Naive thymus-derived CD8-positive, alpha-beta T cell (primary cell): Measurements from ENCODE around the gene BCAR3. TPM values are rescaled to one million over a fixed set of nuclear protein-coding genes. Genes with fewer than 3 reads are reported as not detected.
"Not testable (repeated sequence)": the region's sequence is repeated elsewhere in the genome, so short reads cannot be mapped to it uniquely, and the experiment has no call there.

Experiments used
- ATAC-seq, 2 donors: fragments of 150-1000 bp; cut with Tn5 transposase in 1 of 2; sonication (Bioruptor Pico), chemical (Tn5 transposase) in 1 of 2; 1 replicate in 1 of 2; 2 replicates in 1 of 2; pipeline ENCODE4 v1.10.0; 2021; ENCODE audit warnings: mild to moderate bottlenecking in 2 of 2, moderate library complexity in 2 of 2
- POLR2A ChIA-PET: fragments of 350-600 bp; sonication (Branson Sonifier 250); formaldehyde crosslinking; loops from one replicate; lab custom pipeline; 2021; ENCODE audit warnings: antibody characterized with exemption; lab: Charles Lee
- DNase-seq, 10 donors: peaks; one replicate each; pipeline versions ENCODE4 v3.0.0 to v3.0.0-alpha.2; 2020 to 2022
- H3K27ac Mint-ChIP-seq, 10 donors: one replicate each; pipeline ENCODE4 v1.8.0; 2020 to 2022; ENCODE audit warnings: mild to moderate bottlenecking in 10 of 10, mixed read lengths in 10 of 10, moderate library complexity in 4 of 10, inconsistent platforms in 1 of 10
- H3K27me3 Mint-ChIP-seq, 5 donors: one replicate each; pipeline ENCODE4 v1.8.0; 2021 to 2022; ENCODE audit warnings: mixed read lengths in 5 of 5
- H3K36me3 Mint-ChIP-seq, 3 donors: one replicate each; pipeline ENCODE4 v1.8.0; 2020 to 2022; ENCODE audit warnings: mixed read lengths in 3 of 3, mild to moderate bottlenecking in 2 of 3, inconsistent platforms in 1 of 3
- H3K4me1 Mint-ChIP-seq, 4 donors: one replicate each; pipeline ENCODE4 v1.8.0; 2021 to 2022; ENCODE audit warnings: mixed read lengths in 4 of 4
- H3K4me3 Mint-ChIP-seq, 10 donors: one replicate each; pipeline ENCODE4 v1.8.0; 2020 to 2022; ENCODE audit warnings: mild to moderate bottlenecking in 10 of 10, mixed read lengths in 10 of 10, moderate library complexity in 6 of 10, inconsistent platforms in 1 of 10
- H3K9me3 Mint-ChIP-seq, 9 donors: one replicate each; pipeline ENCODE4 v1.8.0; 2020 to 2022; ENCODE audit warnings: mixed read lengths in 9 of 9, mild to moderate bottlenecking in 3 of 9, inconsistent platforms in 1 of 9, moderate library complexity in 1 of 9
- polyA plus RNA-seq, 3 donors: library from polyadenylated mRNA; unstranded; fragments of 300-500 nt; fragmentation: Illumina TruSeq; gene quantifications; one replicate each; pipeline ENCODE4 v1.2.3, GENCODE V29; 2021
- total RNA-seq, 8 experiments: library from RNA in 2 of 8; stranded (reverse) in 2 of 8; gene quantifications; one replicate each; pipeline ENCODE4 v1.2.3 and lab custom pipeline; 2021 to 2026

BCAR3 gene
- total and polyA plus RNA-seq, 5 experiments from 2014 or later: 0.28 to 1.3 (median 0.66) TPM

DNA sequence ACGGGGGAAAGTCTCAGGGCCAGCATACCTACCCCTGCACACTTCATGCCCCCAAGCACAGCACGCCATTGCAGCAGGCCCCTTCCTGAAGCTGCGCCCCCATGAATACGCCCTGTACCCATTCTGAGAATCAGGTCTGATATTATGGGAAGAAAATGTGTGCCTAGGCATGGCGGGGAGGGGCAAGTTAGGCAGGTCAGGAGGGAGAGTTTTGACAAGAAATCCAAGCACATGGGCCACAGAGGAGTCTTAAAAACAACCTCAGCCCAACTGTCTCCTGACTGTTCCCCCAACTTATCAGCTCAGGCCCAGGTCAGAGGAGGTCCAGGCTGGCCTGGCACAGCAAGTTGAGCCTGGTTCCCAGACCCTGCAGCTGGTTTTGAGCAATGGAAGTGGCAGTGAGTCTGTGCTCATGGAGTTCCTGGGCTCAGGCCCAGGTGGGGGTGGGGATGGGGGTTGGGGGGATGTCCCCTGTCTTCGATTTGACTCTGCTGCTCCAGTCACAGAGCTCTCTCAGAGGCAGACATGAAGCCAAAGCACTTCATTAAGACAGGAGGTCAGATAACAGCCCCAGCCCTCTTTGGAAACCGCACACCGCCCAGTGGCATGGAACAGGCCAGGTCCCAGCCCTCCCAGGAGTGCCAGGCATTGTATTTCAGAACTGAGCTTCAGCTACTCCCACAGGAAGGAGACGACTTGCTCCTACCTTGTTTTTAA, 20.6 kb upstream of the BCAR3 start:
- Mint-ChIP-seq H3K27me3 (no peaks in the 10 kb centered on the region), H3K9me3 (no peaks in the 10 kb centered on the region), H3K4me3 (no peak overlapping the region), H3K27ac (peak overlapping the region in 1 of 10 donors; percentile 11), H3K4me1 (peaks cover 0 to 39% (median 0%) of the 10 kb centered on the region in 4 donors), H3K36me3 (no peaks in the 10 kb centered on the region)
- DNase-seq (no peak), ATAC-seq (no peak)
- POLR2A ChIA-PET: no interaction called here

DNA sequence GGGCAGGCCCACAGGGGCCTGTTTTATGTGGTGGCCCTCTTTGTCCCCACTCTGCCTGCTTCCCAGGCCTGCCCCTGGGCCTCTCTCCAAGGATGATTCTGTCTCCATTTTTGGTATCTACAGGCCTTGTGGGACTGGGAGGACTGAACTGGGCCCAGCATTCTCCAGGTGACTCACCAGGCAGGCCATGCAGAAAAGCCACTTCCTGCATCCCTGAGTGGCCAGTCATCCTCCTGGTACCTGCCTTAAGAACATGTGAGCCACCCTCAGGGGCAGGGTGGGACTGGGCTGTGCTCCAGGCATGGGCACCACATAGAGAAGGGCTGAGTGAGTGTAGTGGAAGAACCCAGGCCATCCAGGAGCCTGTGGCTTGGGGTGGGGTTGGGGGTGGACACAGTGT, 20.0 kb upstream of the BCAR3 start:
- H3K27ac Mint-ChIP-seq: no peak overlapping the region
- peaks cover 0 to 39% (median 0%) of the 10 kb centered on the region in 4 donors for H3K4me1 Mint-ChIP-seq
- no peak overlapping the region for H3K4me3 Mint-ChIP-seq
- no peaks in the 10 kb centered on the region for H3K9me3 Mint-ChIP-seq
- DNase-seq: no peak
- no peaks in the 10 kb centered on the region for H3K36me3 Mint-ChIP-seq
- POLR2A ChIA-PET: no interaction called here
- ATAC-seq: no peak
- H3K27me3 Mint-ChIP-seq: no peaks in the 10 kb centered on the region

DNA sequence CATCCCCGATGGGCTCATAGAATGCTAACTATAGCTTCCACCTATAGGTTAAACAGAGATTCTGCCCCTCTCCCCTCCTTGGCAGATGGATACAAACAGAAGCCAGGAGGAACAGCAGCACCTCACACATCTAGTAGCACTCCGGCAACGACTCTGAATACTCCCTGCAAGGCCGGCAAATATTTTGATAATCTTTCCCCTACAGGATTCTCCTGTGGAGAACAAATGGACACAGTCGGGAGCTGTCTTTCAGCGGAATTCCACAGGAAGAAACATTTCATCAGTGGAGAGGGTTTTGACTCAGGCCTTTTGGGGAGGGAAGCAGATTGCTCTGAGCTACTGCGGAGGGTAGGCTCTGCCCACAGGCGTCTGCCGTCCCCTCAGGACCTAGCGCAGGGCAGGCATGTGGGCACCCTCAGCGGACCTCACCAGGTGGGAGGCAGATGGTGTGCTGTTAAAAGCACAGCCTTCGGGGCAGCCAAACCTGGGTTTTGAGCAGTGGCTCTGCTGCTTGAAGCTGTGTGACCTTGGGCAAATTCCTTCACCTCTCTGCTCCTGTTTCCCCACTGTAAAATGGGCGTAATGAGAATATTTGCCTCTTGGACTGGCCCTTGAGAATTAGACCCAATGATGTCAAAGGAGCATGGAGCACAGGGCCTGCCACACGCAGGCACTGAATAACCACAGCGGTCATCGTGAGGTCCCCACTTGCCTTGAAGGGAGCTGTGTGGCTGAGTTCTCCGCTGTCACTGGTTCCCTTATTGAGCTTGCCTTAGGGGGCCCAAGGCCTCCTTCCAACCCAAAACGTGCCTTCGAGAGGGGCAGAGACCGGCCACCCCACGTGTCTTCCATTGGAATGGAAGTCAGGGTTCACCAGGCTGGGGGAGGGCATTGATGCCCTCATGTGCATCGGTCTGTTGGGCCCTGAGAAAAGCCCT, 19.2 kb upstream of the BCAR3 start:
- no peak overlapping the region for H3K4me3 Mint-ChIP-seq
- ATAC-seq (no peak), DNase-seq (no peak)
- no peaks in the 10 kb centered on the region for H3K36me3 Mint-ChIP-seq
- POLR2A ChIA-PET: no interaction called here
- H3K27me3 Mint-ChIP-seq: no peaks in the 10 kb centered on the region
- H3K27ac Mint-ChIP-seq: peak overlapping the region in 1 of 10 donors; percentile 31
- H3K9me3 Mint-ChIP-seq: no peaks in the 10 kb centered on the region
- H3K4me1 Mint-ChIP-seq: peaks cover 0 to 33% (median 0%) of the 10 kb centered on the region in 4 donors

DNA sequence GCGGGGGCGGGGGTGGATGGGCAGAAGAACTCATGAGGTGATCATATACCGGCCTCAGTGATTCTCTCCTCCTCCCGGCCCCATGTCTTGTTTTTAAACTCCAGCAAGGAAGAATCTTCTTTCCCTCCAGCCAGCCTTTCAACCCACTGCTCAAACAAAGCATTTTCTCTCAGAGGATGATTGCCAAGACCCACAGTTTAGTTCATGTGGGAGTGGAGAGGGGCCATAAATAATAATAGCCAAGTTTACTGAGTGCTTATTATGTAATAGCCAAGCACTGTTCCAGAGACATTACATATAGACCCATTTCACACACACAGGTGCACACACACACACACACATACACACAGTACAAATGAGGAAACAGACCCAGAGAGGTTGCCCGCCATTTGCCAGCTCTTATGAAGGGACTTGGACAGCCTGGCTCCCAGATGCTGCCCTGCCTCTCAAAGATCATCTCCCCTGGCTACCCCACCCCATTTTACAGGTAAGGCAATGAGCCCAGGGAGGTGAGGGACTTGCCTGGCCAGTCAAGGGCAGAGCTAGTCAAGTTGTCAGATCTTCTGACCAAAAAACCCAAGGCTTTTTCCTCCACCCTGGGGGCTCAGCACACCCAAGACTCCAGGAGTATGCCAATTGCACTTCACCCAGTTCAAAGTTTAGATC, 18.0 kb upstream of the BCAR3 start:
- POLR2A ChIA-PET: no interaction called here
- H3K27me3 Mint-ChIP-seq: no peaks in the 10 kb centered on the region
- no peak overlapping the region for H3K4me3 Mint-ChIP-seq
- no peaks in the 10 kb centered on the region for H3K36me3 Mint-ChIP-seq
- H3K9me3 Mint-ChIP-seq: no peaks in the 10 kb centered on the region
- no peak for DNase-seq
- H3K4me1 Mint-ChIP-seq: peaks cover 0 to 24% (median 0%) of the 10 kb centered on the region in 4 donors
- H3K27ac Mint-ChIP-seq: no peak overlapping the region
- ATAC-seq: no peak

DNA sequence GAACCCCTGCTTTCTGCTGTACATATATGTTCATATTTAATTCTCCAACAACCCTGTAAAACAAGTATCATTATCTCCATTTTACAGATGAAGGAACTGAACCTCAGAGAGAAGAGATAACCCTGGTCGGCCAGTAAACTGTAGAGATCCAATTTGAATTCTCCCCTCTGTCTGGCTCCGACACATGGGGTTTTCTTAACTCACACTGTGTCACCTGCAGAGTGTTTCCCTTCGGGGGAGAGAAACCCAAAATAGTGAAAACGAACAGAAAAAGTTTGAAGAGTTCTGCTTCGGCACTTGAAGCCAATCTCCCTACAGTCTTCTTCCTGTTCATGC, 17.4 kb upstream of the BCAR3 start:
- no peak overlapping the region for H3K27ac Mint-ChIP-seq
- H3K4me1 Mint-ChIP-seq: peaks cover 0 to 18% (median 0%) of the 10 kb centered on the region in 4 donors
- no peaks in the 10 kb centered on the region for H3K36me3 Mint-ChIP-seq
- no peak for ATAC-seq
- no peaks in the 10 kb centered on the region for H3K9me3 Mint-ChIP-seq
- no peak for DNase-seq
- H3K4me3 Mint-ChIP-seq: no peak overlapping the region
- POLR2A ChIA-PET: no interaction called here
- H3K27me3 Mint-ChIP-seq: no peaks in the 10 kb centered on the region

DNA sequence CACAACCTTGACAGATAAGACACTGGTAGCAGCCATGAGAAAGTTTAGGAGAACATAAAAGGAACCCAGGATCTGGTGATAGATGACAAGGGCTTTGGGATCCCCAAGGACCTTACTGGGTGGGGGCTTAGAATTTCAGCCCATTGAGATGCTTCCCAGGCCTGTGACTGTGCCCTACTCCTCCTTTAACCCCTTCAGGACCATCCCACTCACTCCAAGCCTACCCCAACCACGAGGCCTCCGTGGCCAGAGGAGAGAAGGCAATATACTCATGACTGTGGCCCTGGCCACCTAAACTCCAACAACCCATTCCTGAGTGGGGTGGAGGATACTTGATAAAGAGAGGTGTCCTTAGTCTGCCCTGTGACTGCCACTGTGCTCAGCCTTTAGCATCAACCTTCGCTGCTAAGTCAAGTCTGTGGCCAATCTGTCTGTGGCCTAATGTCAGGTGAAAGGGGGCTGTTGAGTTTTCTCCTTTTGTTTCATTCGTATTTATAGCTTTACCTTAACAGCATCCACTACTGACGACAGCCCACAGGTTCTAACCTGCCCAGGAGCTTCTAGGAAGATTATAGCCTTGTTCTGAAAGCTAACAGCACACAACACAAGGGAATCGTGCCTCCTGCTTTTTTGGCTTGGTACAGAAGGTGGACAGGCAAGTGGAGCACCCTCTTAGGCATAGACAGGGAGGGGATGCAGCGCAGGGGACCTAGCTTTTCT, 16.9 kb upstream of the BCAR3 start:
- DNase-seq: no peak
- Mint-ChIP-seq H3K27me3 (no peaks in the 10 kb centered on the region), H3K27ac (no peak overlapping the region), H3K9me3 (no peaks in the 10 kb centered on the region), H3K4me1 (peaks cover 0 to 20% (median 0%) of the 10 kb centered on the region in 4 donors), H3K4me3 (no peak overlapping the region), H3K36me3 (no peaks in the 10 kb centered on the region)
- POLR2A ChIA-PET: no interaction called here
- ATAC-seq: no peak

DNA sequence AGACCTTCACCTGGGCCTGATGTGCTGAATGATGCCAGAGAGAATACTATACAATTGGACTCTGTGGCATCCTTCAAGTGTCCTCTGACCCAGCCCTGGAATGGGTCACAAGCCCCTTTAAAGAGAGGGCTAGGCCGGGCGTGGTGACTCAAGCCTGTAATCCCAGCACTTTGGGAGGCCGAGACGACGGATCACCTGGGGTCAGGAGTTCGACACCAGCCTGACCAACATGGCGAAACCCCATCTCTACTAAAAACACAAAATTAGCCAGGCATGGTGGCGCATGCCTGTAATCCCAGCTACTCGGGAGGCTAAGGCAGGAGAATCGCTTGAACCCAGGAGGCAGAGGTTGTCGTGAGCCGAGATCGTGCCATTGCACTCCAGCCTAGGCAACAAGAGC, 15.9 kb upstream of the BCAR3 start:
- H3K4me3 Mint-ChIP-seq, DNase-seq, H3K36me3 Mint-ChIP-seq, H3K27ac Mint-ChIP-seq, POLR2A ChIA-PET, ATAC-seq, H3K9me3 Mint-ChIP-seq, H3K27me3 Mint-ChIP-seq: not testable (repeated sequence)
- H3K4me1 Mint-ChIP-seq: peaks cover 0 to 21% (median 0%) of the 10 kb centered on the region in 4 donors

DNA sequence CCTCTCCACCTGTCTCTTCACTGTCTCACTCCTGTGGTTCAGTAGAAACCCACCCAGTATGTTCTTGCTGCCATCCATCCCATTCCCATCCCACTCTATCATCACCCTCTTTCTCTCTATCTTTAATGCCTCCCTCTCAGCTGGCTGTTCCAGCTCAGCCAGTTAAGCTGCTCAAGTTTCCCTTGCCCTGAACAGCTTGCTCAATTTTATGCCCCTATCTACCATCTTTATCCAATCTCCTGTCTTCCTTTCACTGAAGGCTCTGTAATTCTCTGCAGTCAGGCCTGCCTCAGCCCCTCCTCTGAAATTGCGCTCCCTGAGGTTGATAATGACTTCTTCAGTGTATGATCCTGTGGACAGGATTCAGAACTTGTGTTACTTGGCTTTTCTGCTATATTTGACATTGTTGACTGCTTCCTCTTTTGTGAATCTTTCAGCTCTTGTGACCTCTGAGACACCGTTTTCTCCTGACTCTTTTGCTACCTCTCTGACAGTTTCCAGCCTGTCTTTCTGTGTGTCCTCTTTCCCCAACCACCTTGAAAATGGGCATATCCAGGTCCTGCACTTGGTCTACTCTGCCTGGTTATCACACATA, 13.9 kb upstream of the BCAR3 start:
- Mint-ChIP-seq H3K36me3 (no peaks in the 10 kb centered on the region), H3K4me1 (peaks cover 0 to 26% (median 0%) of the 10 kb centered on the region in 4 donors), H3K27ac (no peak overlapping the region), H3K27me3 (no peaks in the 10 kb centered on the region), H3K9me3 (no peaks in the 10 kb centered on the region), H3K4me3 (no peak overlapping the region)
- ATAC-seq (no peak), DNase-seq (no peak)
- POLR2A ChIA-PET: no interaction called here

DNA sequence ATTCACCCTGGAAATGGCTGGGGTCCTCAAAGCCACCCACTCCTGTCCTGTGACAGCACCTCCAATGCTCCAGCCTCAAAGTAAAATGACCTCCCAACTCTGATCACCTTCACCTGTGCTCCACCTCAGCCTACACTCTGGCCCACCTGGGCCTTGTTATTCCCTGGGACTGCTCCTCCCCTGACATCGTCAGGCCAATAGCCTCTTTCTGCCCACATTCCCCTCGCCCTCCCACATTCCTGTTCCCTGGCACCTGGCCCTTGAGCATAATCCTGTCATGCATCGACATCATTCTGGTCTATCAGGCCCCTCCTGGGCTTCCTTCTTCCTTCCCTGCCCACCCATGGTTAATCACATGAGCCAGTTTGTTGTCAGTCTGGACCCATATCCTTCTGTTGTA, 13.2 kb upstream of the BCAR3 start:
- H3K27ac Mint-ChIP-seq: no peak overlapping the region
- H3K27me3 Mint-ChIP-seq: no peaks in the 10 kb centered on the region
- DNase-seq (no peak), ATAC-seq (no peak)
- H3K4me3 Mint-ChIP-seq: no peak overlapping the region
- POLR2A ChIA-PET: no interaction called here
- H3K4me1 Mint-ChIP-seq: peaks cover 0 to 26% (median 0%) of the 10 kb centered on the region in 4 donors
- H3K9me3 Mint-ChIP-seq: no peaks in the 10 kb centered on the region
- H3K36me3 Mint-ChIP-seq: no peaks in the 10 kb centered on the region

DNA sequence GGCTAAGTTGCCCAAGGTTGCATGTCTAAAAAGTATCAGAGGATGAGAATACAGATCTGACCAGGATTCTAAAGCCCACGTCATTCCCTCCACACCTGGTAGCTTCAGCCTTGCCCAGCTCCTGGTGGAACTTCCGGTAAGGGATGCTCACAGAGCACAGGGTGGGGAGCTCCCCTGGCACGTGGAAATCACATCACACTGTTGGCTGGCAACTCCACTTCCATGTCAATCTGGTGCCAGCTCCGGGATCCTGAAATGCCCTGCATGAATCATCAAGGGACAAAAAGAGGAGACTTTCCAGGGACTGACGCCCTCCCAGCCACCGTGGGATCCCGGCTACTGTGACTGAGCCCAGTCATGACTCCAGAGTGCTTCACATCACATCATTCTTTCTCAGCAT, 12.4 kb upstream of the BCAR3 start:
- Mint-ChIP-seq H3K4me3 (no peak overlapping the region), H3K27me3 (no peaks in the 10 kb centered on the region), H3K4me1 (peaks cover 0 to 26% (median 0%) of the 10 kb centered on the region in 4 donors), H3K27ac (no peak overlapping the region), H3K36me3 (no peaks in the 10 kb centered on the region), H3K9me3 (no peaks in the 10 kb centered on the region)
- POLR2A ChIA-PET: no interaction called here
- ATAC-seq (no peak), DNase-seq (no peak)

DNA sequence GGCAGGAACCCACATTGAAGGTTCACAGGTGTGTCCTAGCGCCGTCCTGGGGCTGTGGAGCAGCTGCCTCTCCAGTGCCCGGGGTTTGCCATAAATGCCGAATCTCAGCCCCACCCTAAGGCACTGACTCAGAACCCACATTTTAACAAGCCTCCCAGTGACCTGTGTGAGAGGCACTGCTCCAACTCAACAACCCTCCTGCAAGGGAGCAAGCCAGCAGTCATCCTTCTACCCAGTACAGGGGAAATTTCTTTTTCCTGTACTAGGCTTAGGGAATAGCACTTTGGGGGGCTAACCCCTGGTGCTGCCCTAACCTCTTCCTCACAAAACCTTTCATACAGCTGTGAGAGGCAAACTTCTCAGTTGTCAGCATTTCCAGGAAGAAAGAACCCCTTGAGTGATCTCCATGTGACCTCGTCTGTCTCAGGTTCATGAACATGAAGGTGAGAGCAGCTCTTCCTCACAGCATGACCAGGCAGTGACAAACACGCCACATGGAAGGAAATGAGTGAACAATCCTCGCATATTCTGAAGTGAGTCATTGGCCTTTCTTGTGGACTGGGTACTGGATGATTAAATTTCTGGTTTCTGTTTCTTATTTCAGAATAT, 11.4 kb upstream of the BCAR3 start:
- no peaks in the 10 kb centered on the region for H3K27me3 Mint-ChIP-seq
- DNase-seq (no peak), ATAC-seq (peak in 1 of 2 donors; percentile 44)
- H3K27ac Mint-ChIP-seq: no peak overlapping the region
- no peaks in the 10 kb centered on the region for H3K36me3 Mint-ChIP-seq
- peak overlapping the region in 1 of 10 donors; percentile 17 for H3K4me3 Mint-ChIP-seq
- peaks cover 0 to 26% (median 0%) of the 10 kb centered on the region in 4 donors for H3K4me1 Mint-ChIP-seq
- H3K9me3 Mint-ChIP-seq: no peaks in the 10 kb centered on the region
- POLR2A ChIA-PET: no interaction called here

DNA sequence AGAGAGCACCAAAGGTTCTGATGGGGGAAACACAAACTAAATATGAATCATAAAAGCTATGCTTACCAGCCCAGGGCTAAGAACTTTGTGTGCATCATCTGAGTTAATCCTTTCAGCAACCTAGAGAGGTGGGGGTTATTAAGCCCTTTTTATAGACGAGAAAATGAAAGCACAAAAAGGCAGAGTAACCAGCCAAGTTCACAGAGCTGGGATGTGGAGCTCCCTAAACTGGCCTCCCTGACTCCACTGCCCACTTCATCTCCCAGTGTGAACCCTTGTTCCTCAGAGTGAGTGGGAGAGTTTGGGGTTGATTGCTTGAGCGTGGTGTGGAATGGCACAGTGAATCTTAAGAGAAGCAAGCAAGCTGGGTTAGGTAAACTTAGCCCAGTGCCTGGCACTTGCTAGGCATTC, 10.8 kb upstream of the BCAR3 start:
- ATAC-seq (no peak), DNase-seq (no peak)
- H3K9me3 Mint-ChIP-seq: no peaks in the 10 kb centered on the region
- H3K4me3 Mint-ChIP-seq: peak overlapping the region in 1 of 10 donors; percentile 17
- H3K36me3 Mint-ChIP-seq: no peaks in the 10 kb centered on the region
- POLR2A ChIA-PET: no interaction called here
- peaks cover 0 to 26% (median 0%) of the 10 kb centered on the region in 4 donors for H3K4me1 Mint-ChIP-seq
- no peak overlapping the region for H3K27ac Mint-ChIP-seq
- H3K27me3 Mint-ChIP-seq: no peaks in the 10 kb centered on the region
